ENCODE results near the gene MPP3.
"Not testable (repeated sequence)": the region's sequence is repeated elsewhere in the genome, so short reads cannot be mapped to it uniquely, and the experiment has no call there.

The MPP3 gene

GRCh38 chr17:43832976-43833829 lies at the start of gene MPP3:
Gene MPP3, minus strand, starts transcription at chr17:43833146. Its CDS starts 1,240 bp downstream, at chr17:43831906.
- DNase-seq: peak; percentile 15

GRCh38 chr17:43881758-43882505 lies 49.0 kb upstream of the MPP3 start:
- DNase-seq: no peak

GRCh38 chr17:43881181-43881580 lies 48.2 kb upstream of the MPP3 start:
- no peak for DNase-seq

- DNase-seq: peak; percentile 51
Measured at GRCh38 chr17:43880420-43880991, 47.6 kb upstream of the MPP3 start.

- no peak for DNase-seq
Measured at GRCh38 chr17:43879723-43880419, 46.9 kb upstream of the MPP3 start.

- peak; percentile 66 for DNase-seq
Measured at GRCh38 chr17:43878260-43879175, 45.6 kb upstream of the MPP3 start.

- DNase-seq: no peak
Measured at GRCh38 chr17:43877451-43878155, 44.7 kb upstream of the MPP3 start.

- no peak for DNase-seq
Measured at GRCh38 chr17:43877031-43877430, 44.1 kb upstream of the MPP3 start.

- DNase-seq: peak; percentile 8
Measured at GRCh38 chr17:43875476-43876147, 42.7 kb upstream of the MPP3 start.

- DNase-seq: no peak
Measured at GRCh38 chr17:43874293-43874692, 41.3 kb upstream of the MPP3 start.

GRCh38 chr17:43873815-43874214 lies 40.9 kb upstream of the MPP3 start:
- no peak for DNase-seq

GRCh38 chr17:43873091-43873490 lies 40.1 kb upstream of the MPP3 start:
- no peak for DNase-seq

GRCh38 chr17:43871946-43872690 lies 39.2 kb upstream of the MPP3 start:
- DNase-seq: no peak

GRCh38 chr17:43869031-43869430 lies 36.1 kb upstream of the MPP3 start:
- not testable (repeated sequence) for DNase-seq

GRCh38 chr17:43868226-43868994 lies 35.5 kb upstream of the MPP3 start:
- DNase-seq: no peak

- DNase-seq: no peak
Measured at GRCh38 chr17:43864161-43864984, 31.4 kb upstream of the MPP3 start.

- DNase-seq: no peak
Measured at GRCh38 chr17:43861960-43862359, 29.0 kb upstream of the MPP3 start.
